ENCODE measurements around the gene PDE3B.
"Not testable (repeated sequence)": the region's sequence is repeated elsewhere in the genome, so short reads cannot be mapped to it uniquely, and the experiment has no call there.

PDE3B gene

GRCh38 chr11:14676068-14676467, 32.5 kb downstream of the PDE3B start:
- no peak for DNase-seq (ENCODE audit: low read depth in 2 of 2)

GRCh38 chr11:14677146-14677545, 33.5 kb downstream of the PDE3B start:
- DNase-seq (ENCODE audit: low read depth in 2 of 2), result no peak

- DNase-seq (ENCODE audit: low read depth in 2 of 2), result no peak
These were observed 34.7 kb downstream of the PDE3B start for GRCh38 chr11:14678350-14678749.

GRCh38 chr11:14679662-14680061, 36.1 kb downstream of the PDE3B start:
- DNase-seq (ENCODE audit: low read depth in 2 of 2), result no peak

- not testable (repeated sequence) for DNase-seq (ENCODE audit: low read depth in 2 of 2)
These were observed 40.8 kb downstream of the PDE3B start for GRCh38 chr11:14684234-14684915.

- no peak for DNase-seq (ENCODE audit: low read depth in 2 of 2)
These were observed 43.9 kb downstream of the PDE3B start for GRCh38 chr11:14687456-14687855.

- no peak for DNase-seq (ENCODE audit: low read depth in 2 of 2)
These were observed 44.5 kb downstream of the PDE3B start for GRCh38 chr11:14687943-14688627.

GRCh38 chr11:14695656-14696055, 52.1 kb downstream of the PDE3B start:
- DNase-seq (ENCODE audit: low read depth in 2 of 2), result not testable (repeated sequence)

- DNase-seq (ENCODE audit: low read depth in 2 of 2), result no peak
These were observed 55.2 kb downstream of the PDE3B start for GRCh38 chr11:14698771-14699170.

GRCh38 chr11:14700593-14700992, 57.0 kb downstream of the PDE3B start:
- DNase-seq (ENCODE audit: low read depth in 2 of 2), result no peak

GRCh38 chr11:14702760-14703159, 59.2 kb downstream of the PDE3B start:
- DNase-seq (ENCODE audit: low read depth in 2 of 2), result no peak

- DNase-seq (ENCODE audit: low read depth in 2 of 2), result no peak
These were observed 60.1 kb downstream of the PDE3B start for GRCh38 chr11:14703731-14704130.

- no peak for DNase-seq (ENCODE audit: low read depth in 2 of 2)
These were observed 61.5 kb downstream of the PDE3B start for GRCh38 chr11:14705067-14705466.

- no peak for DNase-seq (ENCODE audit: low read depth in 2 of 2)
These were observed 70.1 kb downstream of the PDE3B start for GRCh38 chr11:14713496-14714244.

- DNase-seq (ENCODE audit: low read depth in 2 of 2), result not testable (repeated sequence)
These were observed 72.1 kb downstream of the PDE3B start for GRCh38 chr11:14715669-14716068.

GRCh38 chr11:14722496-14722895, 78.9 kb downstream of the PDE3B start:
- no peak for DNase-seq (ENCODE audit: low read depth in 2 of 2)

- DNase-seq (ENCODE audit: low read depth in 2 of 2), result no peak
These were observed 81.5 kb downstream of the PDE3B start for GRCh38 chr11:14725150-14725549.

- DNase-seq (ENCODE audit: low read depth in 2 of 2), result no peak
These were observed 83.6 kb downstream of the PDE3B start for GRCh38 chr11:14727215-14727614.

- DNase-seq (ENCODE audit: low read depth in 2 of 2), result no peak
These were observed 84.1 kb downstream of the PDE3B start for GRCh38 chr11:14727746-14728145.

GRCh38 chr11:14740539-14740938, 96.9 kb downstream of the PDE3B start:
- DNase-seq (ENCODE audit: low read depth in 2 of 2), result not testable (repeated sequence)

GRCh38 chr11:14741195-14741594, 97.6 kb downstream of the PDE3B start:
- no peak for DNase-seq (ENCODE audit: low read depth in 2 of 2)

- DNase-seq (ENCODE audit: low read depth in 2 of 2), result no peak
These were observed 99.4 kb downstream of the PDE3B start for GRCh38 chr11:14742849-14743559.

Measured in stimulated activated CD4-positive, alpha-beta T cell treated with anti-CD3 and anti-CD28 coated beads, Interleukin-1b, Interleukin-23, amount 100 ng/mL, for 4 hours (primary cell).